ENCODE data around the gene CHERP.

CHERP gene

DNA sequence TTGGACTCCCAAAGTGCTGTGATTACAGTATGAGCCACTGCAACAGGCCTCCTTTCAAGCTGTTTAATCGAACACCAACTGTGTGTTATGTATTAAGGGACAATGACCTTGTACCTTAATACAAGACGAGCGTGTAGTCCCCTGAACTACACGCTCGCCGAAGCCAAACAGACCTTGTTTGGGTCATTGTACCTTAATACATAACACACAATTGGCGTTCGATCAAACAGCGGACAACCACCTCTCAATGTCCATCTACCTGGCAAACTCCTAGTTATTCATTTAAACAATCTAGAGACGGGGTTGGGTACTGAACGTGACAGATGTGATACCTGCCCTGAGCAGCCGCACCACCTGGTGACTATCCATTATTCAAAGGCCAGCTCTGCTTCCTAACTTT is 1.3 kb downstream of the CHERP start:
- no peak for DNase-seq

DNA sequence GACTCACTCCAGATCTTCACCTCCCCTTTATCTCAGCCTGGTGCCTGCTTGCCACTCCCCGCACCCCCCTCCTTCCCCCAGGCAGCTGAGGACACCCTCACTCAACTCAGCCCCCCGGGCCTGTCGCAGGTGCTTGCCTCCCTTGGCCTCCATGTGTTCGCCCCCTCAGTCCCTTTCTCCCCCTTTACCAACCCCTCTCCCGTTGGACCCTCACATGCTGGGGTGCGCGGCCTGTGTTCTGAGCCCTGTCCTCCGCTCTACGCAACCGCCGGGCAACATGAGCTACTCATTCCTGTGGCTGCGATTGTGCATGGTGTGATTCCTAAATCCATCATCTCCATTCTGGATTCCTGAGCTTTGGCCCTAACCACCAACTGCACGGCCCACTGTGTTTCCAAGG is 5.1 kb downstream of the CHERP start:
- DNase-seq = no peak

- no peak for DNase-seq
These were observed 6.1 kb downstream of the CHERP start for GRCh38 chr19:16536130-16536529.

DNA sequence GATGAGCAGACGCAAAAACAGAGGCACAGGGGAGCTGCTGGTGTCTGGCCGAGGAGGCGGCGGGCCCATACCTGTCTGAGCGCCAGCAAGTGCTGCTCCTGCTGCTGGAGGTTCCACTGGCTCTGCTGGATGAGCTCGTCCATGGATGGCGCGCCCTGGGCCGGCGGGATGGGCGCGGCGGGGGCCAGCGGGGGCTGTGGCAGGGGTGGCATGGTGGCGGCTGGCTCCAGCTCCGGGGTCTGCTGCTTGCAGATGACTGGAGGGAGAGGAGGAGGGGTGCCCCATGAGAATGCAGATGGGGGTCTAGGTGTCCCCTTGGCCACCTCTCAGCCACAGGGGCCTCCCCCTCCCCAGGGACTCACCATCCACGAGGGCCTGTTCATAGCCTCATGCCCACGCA is 6.9 kb downstream of the CHERP start:
- DNase-seq = no peak

GRCh38 chr19:16532440-16533234 is 9.6 kb downstream of the CHERP start:
- DNase-seq = no peak

DNA sequence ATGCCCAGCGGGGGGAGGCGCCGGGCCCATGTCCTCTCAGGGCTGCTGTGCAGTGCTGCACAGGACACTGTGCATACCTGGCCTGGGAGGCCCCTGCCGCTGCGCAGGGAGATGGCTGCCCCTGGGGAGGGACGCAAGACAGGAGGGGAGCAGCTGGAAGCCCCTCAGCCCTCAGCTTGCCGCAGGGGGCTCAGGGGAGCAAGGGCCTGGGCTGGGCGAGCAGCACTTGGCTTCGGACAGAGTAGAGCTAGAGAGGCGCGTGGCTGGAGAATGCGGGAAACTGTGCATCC is 10.9 kb downstream of the CHERP start:
- no peak for DNase-seq

DNA sequence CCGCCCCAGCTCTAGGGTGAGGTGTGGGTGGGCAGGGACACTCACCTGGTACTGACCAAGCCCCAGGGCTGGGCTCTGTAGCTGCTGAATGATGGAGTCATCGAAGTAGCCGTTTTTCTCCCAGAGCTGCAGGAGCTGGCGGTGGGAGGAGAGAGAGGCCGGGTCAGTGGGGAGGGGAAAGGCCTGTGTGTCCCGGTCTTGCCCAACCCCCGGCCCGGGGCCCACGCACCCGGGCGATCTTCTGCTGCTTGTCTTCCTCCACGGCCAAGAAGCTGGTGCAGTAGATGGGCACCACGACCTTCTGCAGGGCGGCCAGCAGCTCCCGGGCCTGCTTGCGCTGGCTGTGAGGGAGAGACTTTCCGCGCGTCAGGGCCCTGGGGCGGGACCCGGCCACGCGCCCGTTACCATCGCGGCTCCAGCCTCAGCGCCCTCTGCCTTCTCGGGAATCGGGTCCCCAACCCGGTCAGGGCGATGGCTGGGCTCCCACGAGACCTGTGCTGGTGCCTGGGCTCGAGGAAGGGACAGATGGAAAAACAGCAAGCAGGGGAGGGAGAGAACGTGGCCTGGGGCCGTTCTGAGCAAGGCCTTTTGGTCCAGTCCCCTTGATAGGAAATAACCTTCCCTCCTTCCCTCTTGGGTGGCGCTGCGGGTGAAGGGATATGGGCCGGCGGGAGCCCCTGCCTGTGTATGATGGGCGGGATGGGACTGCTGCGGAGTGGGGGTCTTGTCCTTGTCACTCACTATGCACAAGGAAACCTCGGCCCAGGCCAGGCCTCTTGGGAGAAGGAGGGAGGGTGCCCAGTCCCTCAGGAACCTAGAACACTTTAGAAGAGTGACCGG is 11.5 kb downstream of the CHERP start:
- no peak for DNase-seq

- no peak for DNase-seq
These were observed 12.6 kb downstream of the CHERP start for GRCh38 chr19:16529466-16530144.

DNA sequence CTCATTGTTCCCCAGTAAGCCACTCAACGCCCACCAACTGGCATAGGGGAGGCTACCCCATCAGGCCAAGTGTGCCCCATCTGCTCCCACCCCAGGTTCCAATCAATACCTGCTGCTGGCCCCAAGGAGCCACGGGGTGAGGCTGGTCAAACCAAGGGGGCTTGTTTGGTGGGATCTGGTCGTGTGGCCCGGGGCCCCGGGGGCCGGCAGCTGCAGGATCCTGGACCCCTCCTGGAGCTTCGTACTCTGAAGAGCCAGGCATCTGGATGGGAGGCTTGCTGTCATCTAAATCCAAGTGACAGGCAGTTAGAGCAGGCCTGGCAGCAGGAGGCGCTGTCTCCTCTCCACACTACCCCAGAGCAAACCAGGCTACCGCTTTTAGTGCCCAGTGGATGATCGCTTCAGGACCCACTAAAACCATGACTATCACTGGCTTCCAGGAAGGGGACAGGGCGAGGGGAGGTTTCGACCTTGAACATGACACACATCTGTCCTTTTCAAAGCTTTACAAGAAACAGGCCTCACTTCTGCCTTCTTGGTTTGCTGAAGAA is 14.2 kb downstream of the CHERP start:
- peak; percentile 54 to 55 for DNase-seq

- no peak for DNase-seq
These were observed 14.8 kb downstream of the CHERP start for GRCh38 chr19:16527334-16527935.

DNA sequence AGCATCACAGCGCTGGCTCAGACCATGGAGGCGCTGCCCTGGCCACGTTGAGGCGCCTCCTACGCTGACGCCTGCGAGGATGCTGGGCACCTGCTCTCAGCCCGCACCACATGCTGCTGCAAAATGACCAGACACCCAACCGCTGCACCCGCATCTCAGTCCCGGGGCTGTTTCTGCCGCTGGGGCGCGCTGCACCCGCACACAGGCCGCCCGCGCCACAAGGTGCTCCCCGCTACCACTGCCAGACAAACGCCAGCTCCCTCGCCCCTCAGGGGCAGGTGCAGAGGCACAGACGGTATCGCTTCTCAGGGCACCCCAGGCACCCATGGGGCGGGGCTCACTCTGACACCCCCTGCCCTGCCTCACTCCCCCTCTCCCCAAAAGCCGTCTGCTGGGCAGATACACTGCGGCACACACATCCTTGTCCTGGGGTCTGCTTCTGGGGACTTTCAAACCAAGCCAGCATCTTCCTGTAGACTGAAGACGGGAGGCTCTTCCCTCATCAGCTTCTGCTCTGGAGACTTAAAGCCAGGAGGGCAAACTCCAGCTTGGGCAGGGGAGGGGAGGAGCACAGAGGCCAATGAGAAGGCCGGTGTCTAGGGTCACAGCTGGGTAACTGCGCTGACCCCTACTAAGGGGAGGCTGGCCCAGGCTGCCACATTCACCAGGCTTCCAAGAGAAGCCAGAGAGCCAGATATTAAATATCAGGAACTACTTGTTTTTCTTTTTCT is 16.3 kb downstream of the CHERP start:
- no peak for DNase-seq

DNA sequence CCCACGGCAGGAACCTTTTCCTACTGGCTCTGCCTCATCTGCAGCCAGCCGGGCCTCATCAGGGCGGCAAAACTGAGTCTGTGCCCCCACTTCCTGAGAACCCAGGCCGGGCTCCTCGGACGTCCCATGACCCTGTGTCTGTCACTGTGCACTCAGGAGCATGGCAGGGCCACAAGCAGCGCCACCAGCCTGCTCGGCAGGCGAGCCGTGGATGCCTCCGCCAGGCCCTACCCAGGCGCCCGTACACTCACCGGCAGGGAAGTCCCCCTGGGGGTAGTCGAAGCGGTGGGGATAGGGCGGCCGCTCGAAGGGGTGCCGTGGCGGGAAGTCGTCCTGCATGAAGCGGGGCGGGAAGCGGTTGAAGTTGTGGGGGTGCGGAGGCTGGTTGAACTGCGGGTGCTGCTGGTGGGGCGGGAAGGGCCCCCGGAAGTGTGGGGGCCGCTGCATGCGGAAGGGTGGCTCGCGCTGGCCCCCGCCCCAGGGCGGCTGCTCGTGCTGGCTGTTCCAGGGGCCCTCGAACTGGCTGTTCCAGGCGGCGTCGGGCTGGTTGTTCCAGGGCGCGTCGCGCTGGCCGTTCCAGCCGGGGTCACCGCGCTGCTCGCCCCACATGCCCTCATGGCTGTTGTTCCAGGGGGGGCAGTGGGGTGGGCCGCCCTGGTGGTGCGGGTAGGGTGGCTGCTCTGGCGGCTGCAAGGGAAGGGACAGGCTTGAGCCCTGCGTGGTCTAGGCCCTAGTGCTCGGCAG is 17.1 kb downstream of the CHERP start:
- no peak for DNase-seq

DNA sequence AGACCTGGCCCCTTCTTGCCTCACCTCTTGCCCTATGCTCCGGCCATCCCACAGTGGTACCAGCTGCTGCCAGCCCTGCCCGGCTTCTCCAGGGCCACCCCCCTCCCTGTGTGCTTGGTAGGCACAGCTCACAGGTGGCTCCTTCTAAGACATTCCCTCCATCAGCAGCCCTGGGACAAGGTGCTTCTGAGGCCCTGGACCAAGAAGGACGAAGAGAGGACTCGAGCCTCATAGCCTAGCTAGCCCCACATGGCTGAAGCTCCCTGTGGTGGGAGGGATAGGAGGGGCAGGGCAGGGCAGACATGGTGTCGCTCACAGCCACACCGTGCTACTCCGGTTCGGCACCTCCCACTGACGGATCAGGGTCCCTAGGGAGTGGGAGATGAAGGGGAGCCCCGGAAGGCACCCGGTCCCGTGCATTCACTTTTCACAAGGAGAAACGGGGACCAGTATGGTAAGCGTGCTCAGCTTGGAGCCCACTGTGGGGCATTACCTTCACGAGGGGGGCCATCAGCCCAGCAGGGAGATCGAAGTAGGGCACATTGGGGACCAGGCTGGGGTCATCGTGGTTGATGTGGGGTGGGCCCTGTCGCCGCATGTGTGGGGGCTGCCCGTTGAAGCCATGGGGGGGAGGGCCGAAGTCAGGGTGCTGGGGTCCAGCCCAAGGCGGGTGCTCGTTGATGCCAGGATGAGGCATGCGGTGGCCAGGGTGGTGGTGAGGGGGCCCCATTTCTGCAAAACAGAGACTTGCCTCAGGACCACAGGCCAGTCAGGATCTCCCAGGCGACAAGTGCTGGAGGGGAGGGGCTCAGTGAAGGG is 19.5 kb downstream of the CHERP start:
- no peak for DNase-seq

- DNase-seq = no peak
These were observed 20.4 kb downstream of the CHERP start for GRCh38 chr19:16521715-16522289.

DNA sequence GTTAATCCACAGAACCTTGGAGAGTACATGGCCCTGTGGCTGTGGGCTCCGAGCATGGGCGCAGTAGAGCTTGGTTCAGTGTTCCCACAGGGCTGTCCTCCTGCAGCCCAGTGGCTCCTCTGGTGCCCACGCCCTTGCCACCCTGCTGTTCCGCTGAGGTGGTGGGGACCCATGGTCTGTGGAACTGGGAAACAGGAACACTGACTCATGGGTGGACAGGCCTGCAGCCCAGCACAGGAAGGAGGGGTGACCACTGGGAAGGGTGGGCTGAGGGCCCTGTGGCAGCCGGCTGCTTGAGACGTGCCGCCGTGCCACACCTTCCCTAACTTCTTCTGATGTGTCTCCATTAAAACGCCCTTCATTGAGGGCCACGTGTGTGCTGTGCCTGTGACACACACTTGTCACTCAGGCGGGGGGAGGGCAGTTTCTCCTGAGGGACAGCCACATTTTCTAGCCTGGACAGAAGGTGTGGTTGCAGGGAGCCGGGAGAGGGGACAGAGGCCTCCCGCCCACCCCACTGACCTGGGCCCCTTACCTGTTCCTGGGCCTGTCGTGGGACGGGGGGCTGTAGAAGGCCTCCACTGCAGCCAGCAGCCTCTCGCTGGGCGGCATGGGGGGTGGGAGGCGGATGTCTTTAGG is 21.1 kb downstream of the CHERP start:
- DNase-seq = no peak

- no peak for DNase-seq
These were observed 21.9 kb downstream of the CHERP start for GRCh38 chr19:16520074-16520973.

GRCh38 chr19:16519230-16519687 is 23.0 kb downstream of the CHERP start:
- no peak for DNase-seq

GRCh38 chr19:16518483-16519229 is 23.6 kb downstream of the CHERP start:
- no peak for DNase-seq

Measured in Kasumi-1 (cell line).